ENCODE results near the gene NLRC5.

NLRC5 gene

GRCh38 chr16:56948234-56948633 lies 41.1 kb upstream of the NLRC5 start:
- in situ Hi-C loops (cut with HindIII; ENCODE audit: low pct_unique_long_range_greater_than_20kb, low sequenced_read_pairs), result no loop called here
- TF ChIP-seq JUND (IDR thresholded peaks at IDR 0.05; ENCODE audit: low read depth), result no peak

GRCh38 chr16:56950051-56950450 lies 39.3 kb upstream of the NLRC5 start:
- in situ Hi-C loops (cut with HindIII; ENCODE audit: low pct_unique_long_range_greater_than_20kb, low sequenced_read_pairs), result no loop called here
- DNase-seq (ENCODE audit: low read depth in 1 of 2, low spot score in 1 of 2), result no peak
- no peak for TF ChIP-seq JUND (IDR thresholded peaks at IDR 0.05; ENCODE audit: low read depth)

More at GRCh38 chr16:56948234-56948633, 41.1 kb upstream of the NLRC5 start:
- no peak for DNase-seq (ENCODE audit: low read depth in 1 of 2, low spot score in 1 of 2)

- in situ Hi-C loops (cut with HindIII; ENCODE audit: low pct_unique_long_range_greater_than_20kb, low sequenced_read_pairs), result no loop called here
- TF ChIP-seq JUND (IDR thresholded peaks at IDR 0.05; ENCODE audit: low read depth), result no peak
- no peak for DNase-seq (ENCODE audit: low read depth in 1 of 2, low spot score in 1 of 2)
Observed at GRCh38 chr16:56950455-56950854, 38.9 kb upstream of the NLRC5 start.

GRCh38 chr16:56950881-56951771 lies 38.2 kb upstream of the NLRC5 start:
- TF ChIP-seq JUND (IDR thresholded peaks at IDR 0.05; ENCODE audit: low read depth), result no peak
- DNase-seq (ENCODE audit: low read depth in 1 of 2, low spot score in 1 of 2), result peak in 1 of 2 experiments; percentile 50
- in situ Hi-C loops (cut with HindIII; ENCODE audit: low pct_unique_long_range_greater_than_20kb, low sequenced_read_pairs), result no loop called here

GRCh38 chr16:56953006-56953405 lies 36.4 kb upstream of the NLRC5 start:
- no peak for TF ChIP-seq JUND (IDR thresholded peaks at IDR 0.05; ENCODE audit: low read depth)
- no peak for DNase-seq (ENCODE audit: low read depth in 1 of 2, low spot score in 1 of 2)
- in situ Hi-C loops (cut with HindIII; ENCODE audit: low pct_unique_long_range_greater_than_20kb, low sequenced_read_pairs), result no loop called here

- DNase-seq (ENCODE audit: low read depth in 1 of 2, low spot score in 1 of 2), result no peak
- in situ Hi-C loops (cut with HindIII; ENCODE audit: low pct_unique_long_range_greater_than_20kb, low sequenced_read_pairs), result no loop called here
- TF ChIP-seq JUND (IDR thresholded peaks at IDR 0.05; ENCODE audit: low read depth), result no peak
Observed at GRCh38 chr16:56956076-56956475, 33.3 kb upstream of the NLRC5 start.

GRCh38 chr16:56956756-56957155 lies 32.6 kb upstream of the NLRC5 start:
- no peak for DNase-seq (ENCODE audit: low read depth in 1 of 2, low spot score in 1 of 2)
- no peak for TF ChIP-seq JUND (IDR thresholded peaks at IDR 0.05; ENCODE audit: low read depth)
- in situ Hi-C loops (cut with HindIII; ENCODE audit: low pct_unique_long_range_greater_than_20kb, low sequenced_read_pairs), result no loop called here

- DNase-seq (ENCODE audit: low read depth in 1 of 2, low spot score in 1 of 2), result no peak
- in situ Hi-C loops (cut with HindIII; ENCODE audit: low pct_unique_long_range_greater_than_20kb, low sequenced_read_pairs), result no loop called here
- TF ChIP-seq JUND (IDR thresholded peaks at IDR 0.05; ENCODE audit: low read depth), result no peak
Observed at GRCh38 chr16:56960681-56961281, 28.6 kb upstream of the NLRC5 start.

- in situ Hi-C loops (cut with HindIII; ENCODE audit: low pct_unique_long_range_greater_than_20kb, low sequenced_read_pairs), result no loop called here
- no peak for TF ChIP-seq JUND (IDR thresholded peaks at IDR 0.05; ENCODE audit: low read depth)
- no peak for DNase-seq (ENCODE audit: low read depth in 1 of 2, low spot score in 1 of 2)
Observed at GRCh38 chr16:56961386-56961785, 28.0 kb upstream of the NLRC5 start.

- in situ Hi-C loops (cut with HindIII; ENCODE audit: low pct_unique_long_range_greater_than_20kb, low sequenced_read_pairs), result no loop called here
- TF ChIP-seq JUND (IDR thresholded peaks at IDR 0.05; ENCODE audit: low read depth), result no peak
- DNase-seq (ENCODE audit: low read depth in 1 of 2, low spot score in 1 of 2), result no peak
Observed at GRCh38 chr16:56961851-56962281, 27.5 kb upstream of the NLRC5 start, which contains the start of gene CETP. CETP (plus strand) TSS chr16:56961950; CDS start chr16:56961980, 30 bp downstream.

GRCh38 chr16:56964243-56965148 lies 24.9 kb upstream of the NLRC5 start:
- in situ Hi-C loops (cut with HindIII; ENCODE audit: low pct_unique_long_range_greater_than_20kb, low sequenced_read_pairs), result no loop called here
- DNase-seq (ENCODE audit: low read depth in 1 of 2, low spot score in 1 of 2), result peak; percentile 21 to 80
- TF ChIP-seq JUND (IDR thresholded peaks at IDR 0.05; ENCODE audit: low read depth), result no peak
